ENCODE data around the gene ASIC4. TPM values are rescaled to one million over a fixed set of nuclear protein-coding genes. Genes with fewer than 3 reads are reported as not detected.

Gene ASIC4
- total RNA-seq, 3 donors from 2014 or later (not counting 1 experiment from before 2014, with no cell fraction given): 0.12 to 0.20 TPM; not detected in 1

- 82% methylated on average over 8 of the region's 8 CpGs for WGBS (ENCODE audit: insufficient coverage)
- Mint-ChIP-seq H3K9me3 (no peaks in the 10 kb centered on the region), H3K27ac (no peak overlapping the region), H3K4me3 (no peak overlapping the region), H3K4me1 (no peaks in the 10 kb centered on the region), H3K27me3 (ENCODE audit: low read depth in 2 of 2) (peaks cover 20 to 25% of the 10 kb centered on the region in 2 donors), H3K36me3 (no peaks in the 10 kb centered on the region)
- Histone ChIP-seq H3K27ac (ENCODE audit: low read length) (no peak overlapping the region), H3K4me3 (ENCODE audit: low read length) (no peak overlapping the region), H3K27me3 (ENCODE audit: control insufficient read depth, insufficient read depth, low read length) (no peaks in the 10 kb centered on the region), H3K4me1 (ENCODE audit: control insufficient read depth, insufficient read depth, low read length) (no peaks in the 10 kb centered on the region), H3K36me3 (ENCODE audit: control insufficient read depth, insufficient read depth, low read length) (no peaks in the 10 kb centered on the region), H3K9me3 (ENCODE audit: control insufficient read depth, insufficient read depth, low read length) (no peaks in the 10 kb centered on the region)
- TF ChIP-seq, protein P1, sequence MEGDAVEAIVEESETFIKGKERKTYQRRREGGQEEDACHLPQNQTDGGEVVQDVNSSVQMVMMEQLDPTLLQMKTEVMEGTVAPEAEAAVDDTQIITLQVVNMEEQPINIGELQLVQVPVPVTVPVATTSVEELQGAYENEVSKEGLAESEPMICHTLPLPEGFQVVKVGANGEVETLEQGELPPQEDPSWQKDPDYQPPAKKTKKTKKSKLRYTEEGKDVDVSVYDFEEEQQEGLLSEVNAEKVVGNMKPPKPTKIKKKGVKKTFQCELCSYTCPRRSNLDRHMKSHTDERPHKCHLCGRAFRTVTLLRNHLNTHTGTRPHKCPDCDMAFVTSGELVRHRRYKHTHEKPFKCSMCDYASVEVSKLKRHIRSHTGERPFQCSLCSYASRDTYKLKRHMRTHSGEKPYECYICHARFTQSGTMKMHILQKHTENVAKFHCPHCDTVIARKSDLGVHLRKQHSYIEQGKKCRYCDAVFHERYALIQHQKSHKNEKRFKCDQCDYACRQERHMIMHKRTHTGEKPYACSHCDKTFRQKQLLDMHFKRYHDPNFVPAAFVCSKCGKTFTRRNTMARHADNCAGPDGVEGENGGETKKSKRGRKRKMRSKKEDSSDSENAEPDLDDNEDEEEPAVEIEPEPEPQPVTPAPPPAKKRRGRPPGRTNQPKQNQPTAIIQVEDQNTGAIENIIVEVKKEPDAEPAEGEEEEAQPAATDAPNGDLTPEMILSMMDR (IDR thresholded peaks at IDR 0.05): no peak
- no peak for DNase-seq
- intact Hi-C loops (cut with micrococcal nuclease): no loop called here
- ATAC-seq: peak in 1 of 3 donors; percentile 76
Observed at GRCh38 chr2:219578811-219579613, 64.7 kb downstream of the ASIC4 start.

GRCh38 chr2:219581346-219581745 is 67.1 kb downstream of the ASIC4 start:
- H3K27me3 Mint-ChIP-seq (ENCODE audit: low read depth in 2 of 2): peaks cover 19 to 20% of the 10 kb centered on the region in 2 donors
- no peaks in the 10 kb centered on the region for H3K9me3 Mint-ChIP-seq
- WGBS (ENCODE audit: insufficient coverage): 76% methylated on average over 2 of the region's 2 CpGs
- no peak overlapping the region for H3K4me3 Mint-ChIP-seq
- H3K36me3 Mint-ChIP-seq: no peaks in the 10 kb centered on the region
- H3K27ac ChIP-seq (ENCODE audit: low read length): no peak overlapping the region
- H3K27ac Mint-ChIP-seq: no peak overlapping the region
- no peaks in the 10 kb centered on the region for H3K36me3 ChIP-seq (ENCODE audit: control insufficient read depth, insufficient read depth, low read length)
- H3K4me1 ChIP-seq (ENCODE audit: control insufficient read depth, insufficient read depth, low read length): no peaks in the 10 kb centered on the region
- no peaks in the 10 kb centered on the region for H3K4me1 Mint-ChIP-seq
- DNase-seq (no peak), ATAC-seq (no peak)
- intact Hi-C loops (cut with micrococcal nuclease): no loop called here
- no peaks in the 10 kb centered on the region for H3K9me3 ChIP-seq (ENCODE audit: control insufficient read depth, insufficient read depth, low read length)
- TF ChIP-seq, protein P1 (IDR thresholded peaks at IDR 0.05): no peak
- no peaks in the 10 kb centered on the region for H3K27me3 ChIP-seq (ENCODE audit: control insufficient read depth, insufficient read depth, low read length)
- H3K4me3 ChIP-seq (ENCODE audit: low read length): no peak overlapping the region

Other genes with a start within 250 kb of the ASIC4 start
- gene DNAJB2, start 235.1 kb upstream of the ASIC4 start, total RNA-seq: 100 to 1,000 TPM in 1 of 3 donors, 10 to 100 TPM in 2; 70.3 to 108 (median 98.3) TPM
- under 1 TPM in 2 of 3 donors, not detected in 1; 0.23 to 0.35 TPM for gene PTPRN, start 205.1 kb upstream of the ASIC4 start, total RNA-seq
- gene RESP18, start 181.7 kb upstream of the ASIC4 start, total RNA-seq: not detected
- gene DNPEP, start 126.6 kb upstream of the ASIC4 start, total RNA-seq: 100 to 1,000 TPM in 2 of 3 donors, 10 to 100 TPM in 1; 97.8 to 112 (median 103) TPM
- not detected for gene DES, start 96.1 kb upstream of the ASIC4 start, total RNA-seq
- gene SPEG, start 79.6 kb upstream of the ASIC4 start, total RNA-seq: 1 to 10 TPM in 2 of 3 donors, under 1 TPM in 1; 0.35 to 1.5 (median 1.2) TPM
- 10 to 100 TPM; 27.6 to 36.3 (median 33.8) TPM for gene GMPPA, start 15.6 kb upstream of the ASIC4 start, total RNA-seq
- gene CHPF, start 29.3 kb downstream of the ASIC4 start, total RNA-seq: 10 to 100 TPM in 2 of 3 donors, 1 to 10 TPM in 1; 9.6 to 19.2 (median 12.7) TPM
- gene TMEM198, start 29.5 kb downstream of the ASIC4 start, total RNA-seq: 1 to 10 TPM; 1.7 to 2.3 (median 1.8) TPM
- 1 to 10 TPM in 1 of 3 donors, under 1 TPM in 2; 0.07 to 8.8 (median 0.32) TPM for gene OBSL1, start 57.1 kb downstream of the ASIC4 start, total RNA-seq
- gene INHA, start 57.8 kb downstream of the ASIC4 start, total RNA-seq: not detected
- gene STK11IP, start 83.4 kb downstream of the ASIC4 start, total RNA-seq: 10 to 100 TPM; 56.1 to 76.0 (median 65.2) TPM
- gene SLC4A3, start 113.1 kb downstream of the ASIC4 start, total RNA-seq: under 1 TPM in 2 of 3 donors, not detected in 1; 0.15 to 0.45 TPM